ENCODE results near the gene PROZ.

Gene PROZ

DNA sequence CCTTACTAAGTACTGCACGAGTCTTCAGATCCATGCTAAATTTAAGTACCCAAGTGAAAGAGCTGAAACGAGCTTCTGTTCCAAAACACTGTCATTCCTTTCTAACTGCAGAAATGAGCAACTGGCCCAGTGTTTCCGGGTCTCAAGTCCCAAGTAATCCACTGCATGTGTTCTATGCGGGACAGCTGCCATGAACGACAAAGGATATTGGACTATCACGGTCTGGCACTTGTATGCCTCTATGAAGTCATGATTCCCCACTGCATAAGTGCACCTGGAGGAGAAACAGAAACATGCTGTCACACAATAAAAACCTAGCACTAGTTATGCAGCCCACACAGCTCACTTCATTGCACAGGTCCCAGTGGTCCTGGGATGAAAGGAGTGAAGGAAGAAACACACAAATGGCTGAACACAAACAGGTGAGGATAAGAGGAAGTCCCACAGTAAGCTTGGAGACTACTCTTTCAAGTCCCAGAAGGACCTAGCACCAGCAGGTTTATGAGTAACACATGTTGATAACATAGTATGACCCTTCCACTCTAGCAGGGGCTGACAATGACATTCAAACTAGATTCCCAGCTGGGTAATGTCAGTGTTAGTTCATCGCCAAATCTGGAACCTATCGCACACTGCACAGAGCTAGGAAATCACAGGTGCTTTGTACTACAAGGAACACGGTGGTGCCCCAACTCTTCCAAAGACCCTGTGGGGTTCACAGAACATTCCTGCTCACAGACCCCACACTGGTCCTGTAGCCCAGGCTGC, 38.7 kb downstream of the PROZ start:
- in situ Hi-C loops (cut with HindIII; ENCODE audit: low sequenced_read_pairs) = no loop called here

DNA sequence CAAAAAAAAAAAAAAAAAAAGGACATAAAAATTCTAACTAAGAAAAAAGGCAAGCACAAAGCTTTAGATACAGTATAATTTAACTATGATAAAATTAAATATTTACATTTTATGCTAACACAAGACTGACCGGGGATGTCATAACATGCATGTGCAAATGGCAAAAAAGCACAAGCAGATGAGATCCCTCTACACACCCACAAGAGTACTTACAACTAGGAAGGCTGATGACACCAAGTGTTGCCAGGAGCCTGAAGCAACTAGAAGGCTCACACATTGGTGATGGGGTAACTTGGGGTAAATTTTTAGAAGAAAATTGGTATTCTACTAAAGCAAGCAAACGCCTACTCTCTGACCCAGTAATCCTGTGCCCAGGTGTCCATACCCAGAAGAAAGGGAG, 43.4 kb downstream of the PROZ start:
- in situ Hi-C loops (cut with HindIII; ENCODE audit: low sequenced_read_pairs) = no loop called here

DNA sequence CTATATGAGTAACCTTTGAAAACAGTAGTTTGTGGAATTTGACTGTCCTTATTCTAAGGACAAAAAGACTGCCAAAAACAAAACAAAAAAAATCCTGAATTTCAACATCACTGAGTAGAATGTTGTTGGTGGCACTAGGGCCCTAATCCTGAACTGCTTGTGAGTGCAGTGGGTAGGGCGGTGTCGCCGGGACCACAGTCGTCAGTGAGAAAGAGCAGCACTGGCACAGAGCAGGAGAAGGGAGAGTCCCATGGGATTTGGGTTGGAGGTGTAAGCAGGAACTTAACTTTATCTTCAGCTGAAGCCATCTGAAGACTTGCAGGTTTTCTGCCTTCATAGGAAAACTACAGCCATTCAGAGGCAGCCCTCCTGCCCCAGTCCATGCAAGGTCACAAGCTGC, 44.5 kb downstream of the PROZ start:
- in situ Hi-C loops (cut with HindIII; ENCODE audit: low sequenced_read_pairs) = no loop called here

DNA sequence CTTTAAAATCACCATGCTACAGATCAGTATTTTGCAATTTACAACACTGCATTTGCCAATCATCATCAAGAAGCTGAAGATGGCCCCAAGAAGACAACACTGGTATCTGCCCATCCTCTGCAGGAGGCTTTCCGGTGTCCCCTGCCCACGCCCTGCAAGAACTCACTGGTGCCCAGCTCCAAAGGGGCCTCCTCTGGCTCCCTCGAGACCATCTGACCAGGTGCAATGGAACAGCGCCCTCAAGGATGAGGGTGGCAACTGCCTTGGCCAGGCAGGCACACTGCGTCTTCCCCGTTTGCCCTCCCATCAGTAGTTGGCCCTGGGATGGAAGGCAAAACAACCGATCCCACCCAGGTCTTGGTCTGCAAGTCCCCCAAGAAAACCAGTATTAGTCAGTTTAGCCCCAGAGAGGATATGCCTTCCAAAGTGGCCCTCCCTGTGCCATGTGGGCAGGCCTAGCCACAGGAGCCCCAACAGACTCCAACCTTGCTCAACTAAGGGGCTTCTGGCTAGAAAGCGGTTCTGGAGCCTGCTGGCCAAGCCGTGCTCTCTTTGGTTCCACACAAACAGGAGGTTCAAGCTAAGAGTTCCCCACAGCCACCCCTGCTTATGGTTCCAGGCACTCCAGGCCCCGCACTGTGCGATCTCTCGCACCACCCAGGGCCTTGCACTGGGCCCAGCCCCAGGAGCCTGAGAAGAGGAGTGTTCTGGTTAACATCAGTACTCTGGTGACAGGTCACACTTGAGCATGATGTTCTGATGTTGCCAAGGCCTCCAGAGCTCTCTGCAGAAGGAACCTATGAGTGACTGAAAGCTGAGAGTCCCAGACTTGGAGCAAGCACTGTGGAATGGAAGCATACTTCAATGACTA, 45.3 kb downstream of the PROZ start:
- in situ Hi-C loops (cut with HindIII; ENCODE audit: low sequenced_read_pairs) = no loop called here

DNA sequence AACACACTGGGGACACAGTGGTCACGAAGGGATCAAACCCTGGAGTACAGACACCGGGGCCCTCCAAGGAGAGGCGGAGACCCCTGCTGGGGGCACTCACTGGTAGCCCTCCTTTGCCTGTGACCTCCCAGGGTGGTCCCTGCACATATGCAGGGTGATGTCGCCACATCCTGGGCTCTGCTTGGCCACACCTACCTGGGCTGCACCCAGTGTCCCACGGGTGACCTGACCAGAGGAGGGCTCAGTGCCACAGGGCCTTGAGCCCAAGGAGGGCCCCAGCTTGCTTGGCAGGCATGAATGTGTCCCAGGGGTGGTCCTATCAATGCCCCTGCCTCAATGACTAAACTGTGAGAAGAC, 45.9 kb downstream of the PROZ start:
- in situ Hi-C loops (cut with HindIII; ENCODE audit: low sequenced_read_pairs) = no loop called here

DNA sequence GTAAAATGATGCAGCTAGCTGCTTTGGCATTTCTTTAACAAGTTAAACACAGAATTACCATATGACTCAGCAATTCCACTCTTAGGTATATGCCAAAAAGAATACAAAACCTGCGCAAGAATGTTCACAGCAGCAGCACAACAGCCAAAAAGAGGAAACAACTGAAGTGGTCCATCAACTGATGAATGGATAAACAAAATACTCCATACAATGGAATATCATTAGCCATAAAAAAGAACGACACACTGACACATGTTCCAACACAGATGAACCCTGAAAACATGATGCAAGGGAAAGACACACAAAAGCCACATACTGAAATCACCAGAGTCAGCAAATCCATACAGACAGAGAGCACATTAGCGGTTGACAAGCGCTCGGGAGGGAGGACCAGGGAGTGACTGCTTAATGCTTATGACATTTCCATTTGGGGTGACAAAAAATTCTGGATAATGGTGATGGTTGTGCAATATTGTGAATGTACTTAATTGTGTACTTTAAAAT, 47.0 kb downstream of the PROZ start:
- in situ Hi-C loops (cut with HindIII; ENCODE audit: low sequenced_read_pairs) = no loop called here

DNA sequence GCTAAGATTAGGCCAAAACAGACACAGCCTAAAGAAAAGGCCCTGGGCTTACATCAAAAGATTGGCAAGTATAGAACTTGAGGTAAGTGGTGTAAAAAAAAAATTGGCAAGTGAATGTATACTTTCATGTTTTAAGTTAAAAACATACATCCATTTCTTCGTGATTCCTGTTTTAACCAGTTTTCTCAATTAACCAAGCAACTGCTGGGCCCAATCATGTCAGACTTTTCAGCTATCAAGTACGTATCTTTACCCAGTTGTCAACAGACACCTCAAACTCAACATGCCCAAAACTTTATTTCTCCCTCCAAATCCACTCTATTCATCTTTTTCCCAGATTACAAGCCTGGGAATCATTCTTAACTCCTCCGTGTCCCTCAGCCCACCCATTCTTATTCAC, 49.0 kb downstream of the PROZ start:
- in situ Hi-C loops (cut with HindIII; ENCODE audit: low sequenced_read_pairs) = no loop called here

DNA sequence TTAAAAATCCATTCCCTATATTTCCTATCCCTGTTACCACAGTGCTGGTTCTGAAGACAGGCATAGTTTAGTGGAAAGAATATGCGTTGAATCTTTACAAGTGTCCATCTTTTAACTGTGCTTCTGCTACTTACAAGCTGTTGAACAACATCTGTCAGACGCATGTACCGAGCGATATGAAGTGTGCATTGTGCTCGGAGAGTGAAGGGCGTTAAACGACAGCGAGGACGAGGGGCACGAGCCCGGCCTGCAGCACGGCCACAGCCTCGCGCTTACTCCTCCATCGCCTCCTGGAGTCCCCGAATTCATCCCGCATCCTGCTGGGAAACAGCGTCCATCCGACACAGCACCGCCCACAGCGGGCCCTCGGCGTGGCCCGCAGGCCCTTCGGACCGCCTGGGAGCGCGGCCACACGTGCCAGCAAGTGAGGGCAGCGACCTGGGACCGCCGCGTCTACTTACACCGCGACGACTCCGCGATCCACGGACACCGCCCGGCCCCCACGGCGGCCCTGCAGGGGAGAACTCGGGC, 49.5 kb downstream of the PROZ start:
- in situ Hi-C loops (cut with HindIII; ENCODE audit: low sequenced_read_pairs) = no loop called here

DNA sequence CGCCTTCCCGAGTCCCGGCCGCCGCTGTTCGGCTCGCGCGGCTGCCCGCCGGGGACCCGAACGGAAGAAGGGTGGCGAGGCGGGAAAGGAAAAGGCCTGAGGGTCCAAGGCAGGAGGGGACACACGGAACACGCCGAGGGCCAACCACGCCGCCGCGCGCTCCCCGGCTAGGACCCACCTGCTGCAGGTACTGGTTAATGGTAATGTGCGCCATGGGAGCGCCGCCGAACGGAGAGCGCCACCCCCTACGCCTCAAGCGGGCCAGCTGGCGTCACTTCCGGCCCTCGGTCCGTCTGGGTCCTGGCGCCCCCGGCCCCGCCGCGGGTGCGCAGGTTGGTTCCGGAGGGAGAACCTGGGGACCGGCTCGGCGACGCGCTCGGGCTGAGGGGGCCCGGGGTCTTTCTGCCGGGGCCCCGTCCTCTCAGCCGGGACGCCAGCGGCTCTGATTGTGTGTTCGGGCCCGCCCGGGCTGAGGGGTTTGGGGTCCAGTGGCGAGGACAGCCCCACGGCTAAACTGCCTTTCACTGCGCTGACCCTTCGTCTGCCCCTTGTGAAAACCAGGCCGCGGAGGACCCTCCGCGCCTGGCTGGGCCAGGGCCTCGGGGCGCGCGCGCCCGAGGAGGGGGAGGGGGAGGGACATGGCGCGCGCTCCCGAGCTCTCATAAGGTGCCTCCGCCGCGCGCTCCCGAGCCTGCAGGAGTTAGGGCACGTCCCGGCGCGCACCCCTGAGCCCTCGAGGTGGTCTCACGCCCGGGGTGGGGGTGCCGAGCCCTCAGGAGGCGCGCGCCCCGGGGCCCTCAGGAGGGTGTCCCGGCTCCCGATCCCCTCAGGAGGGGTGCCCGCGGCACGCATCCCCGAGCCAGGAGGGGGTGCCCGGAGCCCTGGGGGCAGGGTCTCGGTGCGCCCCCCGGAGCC, 50.2 kb downstream of the PROZ start, which contains the start of gene PCID2:
PCID2 (minus strand) TSS at position 249 of the 915 bp plus-strand sequence; CDS start at position 214, 35 bp downstream.
- in situ Hi-C loops (cut with HindIII; ENCODE audit: low sequenced_read_pairs) = no loop called here

DNA sequence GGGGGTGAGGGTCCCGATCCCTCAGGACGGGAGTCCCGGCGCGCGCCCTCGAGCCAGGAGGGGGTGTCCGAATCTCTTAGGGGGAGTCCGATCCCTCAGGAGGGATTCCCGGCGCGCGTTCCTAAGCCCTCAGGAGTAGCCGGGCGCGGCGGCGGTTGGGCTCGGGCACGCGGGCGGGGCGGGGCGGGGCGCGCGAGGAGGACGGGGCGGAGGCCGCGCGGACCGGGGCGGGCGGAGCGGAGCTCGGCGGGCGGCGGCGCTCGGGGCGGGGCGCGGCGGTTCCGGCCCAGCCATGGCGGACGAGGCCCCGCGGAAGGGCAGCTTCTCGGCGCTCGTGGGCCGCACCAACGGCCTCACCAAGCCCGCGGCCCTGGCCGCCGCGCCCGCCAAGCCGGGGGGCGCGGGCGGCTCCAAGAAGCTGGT, 50.9 kb downstream of the PROZ start, which contains the start of gene CUL4A:
CUL4A (plus strand) TSS at position 278 of the 423 bp plus-strand sequence; CDS start at position 293, 15 bp downstream.
- in situ Hi-C loops (cut with HindIII; ENCODE audit: low sequenced_read_pairs) = no loop called here

DNA sequence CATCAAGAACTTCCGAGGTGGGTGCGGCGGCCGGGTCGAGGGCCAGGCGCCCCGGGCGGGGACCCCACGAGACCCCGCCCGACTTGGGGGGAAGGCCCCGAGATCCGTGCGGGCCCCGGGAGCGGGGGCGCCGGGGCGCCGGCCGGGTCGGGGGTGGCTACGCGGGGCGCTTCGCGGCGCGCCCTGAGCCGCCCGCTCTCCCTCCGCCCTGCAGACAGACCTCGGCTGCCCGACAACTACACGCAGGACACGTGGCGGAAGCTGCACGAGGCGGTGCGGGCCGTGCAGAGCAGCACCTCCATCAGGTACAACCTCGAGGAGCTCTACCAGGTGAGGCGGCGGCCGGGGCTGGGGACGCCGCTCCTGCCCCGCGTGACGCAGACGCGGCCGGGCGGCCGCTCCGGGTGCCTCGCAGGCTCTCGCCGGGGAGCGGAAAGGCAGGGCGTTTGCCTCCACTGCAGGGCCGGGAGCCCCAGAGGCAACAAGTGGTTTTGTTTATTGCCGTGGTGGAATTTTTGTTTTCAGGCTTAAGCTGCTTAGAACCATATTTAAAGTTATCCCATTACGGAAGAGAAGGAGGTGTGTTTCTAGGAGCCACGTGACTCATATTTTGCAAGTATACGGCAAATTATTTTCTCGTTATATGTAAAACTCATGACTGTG, 51.4 kb downstream of the PROZ start:
- in situ Hi-C loops (cut with HindIII; ENCODE audit: low sequenced_read_pairs) = no loop called here

DNA sequence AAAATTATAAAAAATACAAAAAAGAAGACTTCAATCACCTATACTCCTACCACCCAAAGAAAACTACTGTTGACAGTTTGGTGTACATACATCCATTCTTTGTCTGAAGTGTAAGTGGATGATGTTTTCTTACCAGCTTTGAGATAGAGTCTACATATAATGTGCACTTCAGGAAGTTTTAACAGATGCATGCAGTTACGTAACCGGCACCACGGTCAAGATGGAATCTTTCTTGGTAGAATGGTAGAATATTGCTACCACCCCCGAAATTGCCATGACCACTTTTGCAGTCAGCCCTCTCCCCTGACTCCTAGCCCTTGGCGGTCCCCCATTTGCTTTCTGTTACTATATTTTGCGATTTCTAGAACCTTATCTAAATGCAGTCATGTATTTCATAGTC, 52.4 kb downstream of the PROZ start:
- in situ Hi-C loops (cut with HindIII; ENCODE audit: low sequenced_read_pairs) = no loop called here

DNA sequence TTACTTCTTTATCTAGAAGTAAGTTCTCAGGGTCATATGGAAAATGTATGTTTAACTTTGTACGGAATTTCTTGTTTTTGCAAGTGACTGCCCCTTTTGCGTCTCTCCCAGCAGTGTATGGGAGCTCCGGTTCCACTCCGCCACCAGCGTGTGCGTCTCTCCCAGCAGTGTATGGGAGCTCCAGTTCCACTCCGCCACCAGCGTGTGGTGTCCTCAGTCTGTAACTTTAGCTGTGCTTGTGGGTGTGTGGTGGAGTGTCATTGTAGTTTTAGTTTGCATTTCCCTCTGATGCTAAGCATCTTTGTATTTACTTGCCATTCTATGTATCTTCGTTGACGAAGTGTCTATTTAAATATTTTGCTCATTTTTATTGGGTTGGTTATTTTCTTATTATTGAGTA, 53.3 kb downstream of the PROZ start:
- in situ Hi-C loops (cut with HindIII; ENCODE audit: low sequenced_read_pairs) = no loop called here

DNA sequence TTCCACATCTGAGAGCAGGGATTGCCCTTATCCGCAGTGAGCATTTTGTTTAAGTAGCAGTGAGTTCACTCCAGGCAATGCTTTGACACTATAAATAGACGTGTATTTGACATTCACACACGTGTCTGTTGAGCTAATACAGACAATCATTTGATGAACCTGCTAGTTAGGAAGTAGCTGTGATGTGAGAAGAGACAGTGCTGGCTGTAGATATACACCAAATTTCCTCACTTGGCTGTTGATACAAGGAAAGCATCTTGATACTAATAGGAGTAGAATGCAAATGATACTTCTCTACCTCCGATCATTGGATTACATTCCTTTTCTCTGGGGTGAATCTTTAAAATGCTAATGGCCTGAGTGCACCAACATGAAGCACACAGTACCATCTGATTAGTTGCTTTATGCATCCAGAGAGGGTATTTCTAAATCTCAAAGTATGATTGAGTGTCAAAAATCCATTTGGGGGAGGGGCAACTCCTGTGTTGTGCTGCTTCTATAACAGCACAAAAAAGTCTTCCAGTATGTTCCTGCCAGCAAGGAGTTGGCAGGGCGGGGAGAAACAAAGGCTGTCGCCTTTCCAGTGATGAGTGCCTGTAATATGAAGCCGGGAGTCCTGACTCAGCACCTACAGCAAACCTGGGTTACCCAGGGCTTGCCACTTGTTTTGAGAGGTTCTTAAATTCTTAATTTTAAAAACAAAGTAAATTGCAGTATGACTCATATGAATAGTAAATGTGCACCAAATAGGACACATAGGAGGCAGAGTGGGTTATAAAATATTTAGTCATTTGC, 58.0 kb downstream of the PROZ start:
- in situ Hi-C loops (cut with HindIII; ENCODE audit: low sequenced_read_pairs) = no loop called here

DNA sequence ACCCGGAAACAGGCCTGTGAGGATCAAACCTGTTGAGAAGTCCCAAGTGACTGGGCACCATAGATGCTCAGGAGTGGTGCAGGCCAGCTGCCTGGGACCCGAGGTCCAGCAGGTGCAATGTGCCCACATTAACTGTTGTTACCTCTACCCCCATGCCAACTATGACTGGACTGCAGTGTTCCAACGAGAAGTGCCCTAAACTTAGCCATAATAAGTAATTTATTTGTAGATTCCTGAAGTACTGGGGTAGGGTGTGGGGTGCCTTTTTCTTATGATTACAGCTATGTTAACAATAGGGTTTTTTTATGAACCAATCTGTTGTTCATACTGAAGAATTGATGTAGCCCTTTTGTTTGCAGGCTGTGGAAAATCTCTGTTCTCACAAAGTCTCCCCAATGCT, 60.1 kb downstream of the PROZ start:
- in situ Hi-C loops (cut with HindIII; ENCODE audit: low sequenced_read_pairs) = no loop called here

DNA sequence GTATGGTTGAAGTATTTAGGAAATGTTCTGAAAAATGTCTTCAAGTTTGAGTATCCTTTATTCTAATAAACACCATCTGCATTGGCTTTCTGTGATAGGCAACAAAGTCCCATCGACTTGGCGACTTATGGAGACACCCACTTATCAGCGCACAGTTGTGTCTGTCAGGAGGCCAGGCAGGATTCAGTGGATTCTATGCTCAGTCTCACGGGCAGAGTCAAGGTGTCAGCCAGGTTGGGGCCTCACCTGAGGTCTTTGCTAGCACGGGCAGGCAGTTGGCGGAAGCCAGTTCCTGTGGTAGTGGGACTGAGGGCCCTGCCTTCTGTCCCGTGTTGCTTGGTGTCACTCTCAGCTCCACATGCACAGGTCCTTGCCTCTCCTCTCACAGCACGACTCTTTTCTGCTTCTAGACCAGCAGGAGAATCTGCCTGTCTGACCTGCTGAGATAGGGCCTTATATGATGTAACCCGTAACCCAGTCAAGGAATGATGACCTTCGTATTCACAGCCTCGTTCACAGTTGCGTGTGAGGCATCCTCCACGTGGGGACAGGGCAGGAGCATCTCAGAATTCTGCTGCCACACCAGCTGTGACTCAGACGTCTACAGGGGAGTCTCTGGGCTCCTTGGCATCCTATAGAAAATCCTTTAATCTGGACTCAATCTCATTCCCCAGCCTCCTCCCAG, 61.0 kb downstream of the PROZ start:
- in situ Hi-C loops (cut with HindIII; ENCODE audit: low sequenced_read_pairs) = no loop called here

DNA sequence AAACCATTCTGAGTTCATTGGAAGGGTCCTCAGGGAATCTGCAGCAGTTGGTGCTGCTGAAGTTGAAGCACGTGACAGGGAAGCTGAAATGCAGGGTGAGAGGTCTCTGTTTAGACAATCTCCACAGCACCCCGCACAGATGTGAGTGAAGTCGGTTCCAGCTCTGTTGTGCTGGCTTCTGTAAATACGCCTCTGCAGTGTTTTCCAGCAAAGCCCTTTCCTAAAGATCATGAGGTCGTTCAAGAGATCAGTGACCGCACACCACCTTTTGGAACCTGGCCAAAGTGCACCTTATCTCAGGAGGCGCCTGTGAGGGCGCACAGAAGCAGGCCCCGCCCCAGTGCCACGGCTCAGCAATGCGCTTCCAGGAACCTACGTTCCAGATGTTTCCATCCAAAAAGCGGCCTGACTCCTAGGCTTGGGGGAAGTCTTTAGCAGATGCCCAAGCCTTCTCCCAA, 61.7 kb downstream of the PROZ start:
- in situ Hi-C loops (cut with HindIII; ENCODE audit: low sequenced_read_pairs) = no loop called here

DNA sequence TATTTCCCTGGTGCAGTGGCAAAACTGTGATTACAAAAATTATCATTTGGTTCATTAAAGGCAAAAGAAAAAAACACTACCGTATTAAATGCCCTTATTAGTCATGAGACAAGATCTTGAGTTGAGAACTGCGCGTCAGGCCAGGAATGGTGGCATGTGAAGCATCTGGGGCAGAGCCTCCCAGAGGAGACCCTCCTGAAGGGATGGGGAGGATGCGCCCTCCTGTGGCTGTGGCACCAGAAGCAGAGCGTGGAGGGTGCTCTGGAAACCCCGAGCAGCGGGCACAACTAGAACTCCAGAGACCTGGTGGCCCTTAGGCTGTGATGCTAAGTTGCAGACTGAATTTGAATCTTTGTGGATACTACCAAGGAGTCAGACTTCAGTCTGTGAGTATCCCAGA, 62.4 kb downstream of the PROZ start:
- in situ Hi-C loops (cut with HindIII; ENCODE audit: low sequenced_read_pairs) = no loop called here

Data from DLD1 (cell line).